ENCODE measurements around the gene FAM200B. TPM values are rescaled to one million over a fixed set of nuclear protein-coding genes. Genes with fewer than 3 reads are reported as not detected.

FAM200B gene
- total and polyA plus RNA-seq, 2 donors (not counting 3 experiments of a cell fraction or from before 2014, with no cell fraction given): 13.9 to 24.6 TPM

DNA sequence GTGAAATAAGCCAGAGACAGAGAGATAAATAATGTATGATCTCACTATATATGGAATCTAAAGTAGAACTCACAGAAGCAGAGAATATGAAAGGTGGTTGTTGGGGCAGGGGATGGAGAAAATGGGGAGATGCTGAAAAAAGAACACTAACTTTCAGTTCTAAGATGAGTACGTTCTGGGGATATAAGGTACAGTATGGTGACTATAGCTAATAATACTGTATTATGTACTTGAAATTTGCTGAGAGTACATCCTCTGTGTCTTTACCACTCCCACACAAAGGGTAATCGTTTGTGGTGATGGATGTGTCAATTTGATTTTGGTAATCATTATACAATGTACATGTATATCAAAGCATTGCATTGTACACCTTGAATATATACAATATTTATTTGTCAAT, 33.0 kb upstream of the FAM200B start:
- CTCF ChIA-PET: no interaction called here
- DNase-seq (ENCODE audit: low read depth, low spot score): no peak
- Histone ChIP-seq H2AFZ (ENCODE audit: low read depth, low read length) (no peak overlapping the region), H4K20me1 (replicated peaks; ENCODE audit: control insufficient read depth, extremely low read depth, insufficient read depth, low read length) (peaks cover 6% of the 10 kb centered on the region), H3K27me3 (ENCODE audit: control insufficient read depth in 2 of 2, insufficient read depth in 2 of 2, low read length in 2 of 2) (no peaks in the 10 kb centered on the region), H3K9me1 (replicated peaks; ENCODE audit: control insufficient read depth, extremely low read depth, insufficient read depth, low read length) (no peaks in the 10 kb centered on the region), H3K79me2 (ENCODE audit: control insufficient read depth, insufficient read depth, low read length) (peaks cover 94% of the 10 kb centered on the region), H3K36me3 (ENCODE audit: control insufficient read depth in 2 of 2, extremely low read depth in 1 of 2, insufficient read depth in 2 of 2, low read length in 2 of 2) (no peaks in the 10 kb centered on the region), H3K4me1 (ENCODE audit: control insufficient read depth, extremely low read depth, insufficient read depth, low read length) (peaks cover 22% of the 10 kb centered on the region), H3K9me3 (replicated peaks; ENCODE audit: control insufficient read depth, insufficient read depth, low read length) (no peaks in the 10 kb centered on the region), H3K9ac (replicated peaks; ENCODE audit: extremely low read depth, insufficient read depth, low read length) (no peak overlapping the region), H3K4me3 (replicated peaks in 1 of 3; ENCODE audit: insufficient read depth in 1 of 3, low read depth in 1 of 3, low read length in 3 of 3) (no peak overlapping the region), H3K27ac (ENCODE audit: insufficient read depth, low read depth, low read length) (no peak overlapping the region), H3K4me2 (ENCODE audit: insufficient read depth, low read length) (no peak overlapping the region)
- POLR2A ChIA-PET: no interaction called here
- no TSS peak for BruUV-seq (replicated peaks)
- dilution Hi-C loops (cut with MboI; ENCODE audit: extremely low pct_ligation_motif_present, low sequenced_read_pairs) (no loop called here), intact Hi-C loops (cut with micrococcal nuclease) (no loop called here)
- no peak for TF ChIP-seq MYC (IDR thresholded peaks at IDR 0.05; ENCODE audit: low read depth, low read length)
- TF ChIP-seq, protein P1, sequence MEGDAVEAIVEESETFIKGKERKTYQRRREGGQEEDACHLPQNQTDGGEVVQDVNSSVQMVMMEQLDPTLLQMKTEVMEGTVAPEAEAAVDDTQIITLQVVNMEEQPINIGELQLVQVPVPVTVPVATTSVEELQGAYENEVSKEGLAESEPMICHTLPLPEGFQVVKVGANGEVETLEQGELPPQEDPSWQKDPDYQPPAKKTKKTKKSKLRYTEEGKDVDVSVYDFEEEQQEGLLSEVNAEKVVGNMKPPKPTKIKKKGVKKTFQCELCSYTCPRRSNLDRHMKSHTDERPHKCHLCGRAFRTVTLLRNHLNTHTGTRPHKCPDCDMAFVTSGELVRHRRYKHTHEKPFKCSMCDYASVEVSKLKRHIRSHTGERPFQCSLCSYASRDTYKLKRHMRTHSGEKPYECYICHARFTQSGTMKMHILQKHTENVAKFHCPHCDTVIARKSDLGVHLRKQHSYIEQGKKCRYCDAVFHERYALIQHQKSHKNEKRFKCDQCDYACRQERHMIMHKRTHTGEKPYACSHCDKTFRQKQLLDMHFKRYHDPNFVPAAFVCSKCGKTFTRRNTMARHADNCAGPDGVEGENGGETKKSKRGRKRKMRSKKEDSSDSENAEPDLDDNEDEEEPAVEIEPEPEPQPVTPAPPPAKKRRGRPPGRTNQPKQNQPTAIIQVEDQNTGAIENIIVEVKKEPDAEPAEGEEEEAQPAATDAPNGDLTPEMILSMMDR (IDR thresholded peaks at IDR 0.05; ENCODE audit: extremely low read depth in 1 of 2, insufficient read depth in 1 of 2, low read depth in 1 of 2, low read length in 2 of 2): no peak
- FAIRE-seq: no peak

DNA sequence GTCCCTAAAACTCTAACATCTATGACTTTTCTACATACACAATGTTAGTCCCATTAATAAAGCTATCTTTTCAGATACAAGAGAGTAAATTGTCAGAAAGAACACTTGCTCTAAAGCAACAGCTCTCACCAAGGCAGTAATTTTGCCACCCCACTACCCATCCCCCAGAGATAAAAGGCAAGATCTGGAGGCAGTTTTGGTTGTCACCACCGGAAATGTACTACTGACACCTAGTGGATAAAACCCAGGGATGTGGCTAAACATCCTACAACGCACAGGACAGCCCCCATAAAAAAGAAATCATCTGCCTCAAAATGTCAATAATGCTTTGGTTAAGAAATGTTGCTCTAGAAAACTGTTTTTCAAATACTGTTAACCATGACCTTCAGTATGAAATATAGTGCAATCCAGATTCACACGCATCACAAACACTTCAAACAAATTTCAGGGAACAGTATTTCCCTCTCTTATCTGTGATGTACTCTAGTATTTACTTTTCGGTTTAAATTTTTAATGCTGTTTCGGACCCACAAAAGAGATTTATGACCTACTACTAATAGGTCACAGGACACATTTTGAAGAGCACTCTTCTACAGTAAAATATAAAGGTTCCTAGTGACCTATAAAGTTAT, 31.6 kb upstream of the FAM200B start:
- DNase-seq (ENCODE audit: low read depth, low spot score): peak; percentile 44
- no peaks in the 10 kb centered on the region for H3K36me3 ChIP-seq (ENCODE audit: control insufficient read depth in 2 of 2, extremely low read depth in 1 of 2, insufficient read depth in 2 of 2, low read length in 2 of 2)
- dilution Hi-C loops (cut with MboI; ENCODE audit: extremely low pct_ligation_motif_present, low sequenced_read_pairs) (no loop called here), intact Hi-C loops (cut with micrococcal nuclease) (loop anchor here (1.0 to 10.0 kb wide), 3 partner anchors 171 to 575 kb away; partner anchors contain the start of gene TAPT1)
- no peak overlapping the region for H2AFZ ChIP-seq (ENCODE audit: low read depth, low read length)
- peaks cover 6% of the 10 kb centered on the region for H4K20me1 ChIP-seq (replicated peaks; ENCODE audit: control insufficient read depth, extremely low read depth, insufficient read depth, low read length)
- no peak overlapping the region for H3K9ac ChIP-seq (replicated peaks; ENCODE audit: extremely low read depth, insufficient read depth, low read length)
- H3K4me3 ChIP-seq (replicated peaks in 1 of 3; ENCODE audit: insufficient read depth in 1 of 3, low read depth in 1 of 3, low read length in 3 of 3): no peak overlapping the region
- H3K79me2 ChIP-seq (ENCODE audit: control insufficient read depth, insufficient read depth, low read length): peaks cover 95% of the 10 kb centered on the region
- TF ChIP-seq JUN (IDR thresholded peaks at IDR 0.05; ENCODE audit: borderline replicate concordance, insufficient read depth, insufficient read length, low read depth): no peak
- TF ChIP-seq GATA2 (IDR thresholded peaks at IDR 0.05; ENCODE audit: insufficient read depth, insufficient read length, low read depth, low read length): no peak
- TF ChIP-seq, protein P1 (IDR thresholded peaks at IDR 0.05; ENCODE audit: extremely low read depth in 1 of 2, insufficient read depth in 1 of 2, low read depth in 1 of 2, low read length in 2 of 2): peak; percentile 50 to 67
- no peak for TF ChIP-seq POLR2A (IDR thresholded peaks at IDR 0.05; ENCODE audit: low read depth, low read length)
- H3K4me2 ChIP-seq (ENCODE audit: insufficient read depth, low read length): peak overlapping the region; percentile 8
- H3K4me1 ChIP-seq (ENCODE audit: control insufficient read depth, extremely low read depth, insufficient read depth, low read length): peaks cover 28% of the 10 kb centered on the region
- H3K27me3 ChIP-seq (ENCODE audit: control insufficient read depth in 2 of 2, insufficient read depth in 2 of 2, low read length in 2 of 2): no peaks in the 10 kb centered on the region
- H3K9me3 ChIP-seq (replicated peaks; ENCODE audit: control insufficient read depth, insufficient read depth, low read length): no peaks in the 10 kb centered on the region
- BruUV-seq (replicated peaks): no TSS peak
- POLR2A ChIA-PET: no interaction called here
- H3K9me1 ChIP-seq (replicated peaks; ENCODE audit: control insufficient read depth, extremely low read depth, insufficient read depth, low read length): no peaks in the 10 kb centered on the region
- CTCF ChIA-PET: interaction anchor here (0.6 to 1.2 kb wide), 4 partner anchors 23 to 254 kb away, joined by 3 to 12 read pairs (median 5); no protein-coding TSS in a partner anchor
- H3K27ac ChIP-seq (ENCODE audit: insufficient read depth, low read depth, low read length): no peak overlapping the region
- no peak for FAIRE-seq
